Measurements from ENCODE around the gene SMC1B.
"Not testable (repeated sequence)": the region's sequence is repeated elsewhere in the genome, so short reads cannot be mapped to it uniquely, and the experiment has no call there.

SMC1B gene

DNA sequence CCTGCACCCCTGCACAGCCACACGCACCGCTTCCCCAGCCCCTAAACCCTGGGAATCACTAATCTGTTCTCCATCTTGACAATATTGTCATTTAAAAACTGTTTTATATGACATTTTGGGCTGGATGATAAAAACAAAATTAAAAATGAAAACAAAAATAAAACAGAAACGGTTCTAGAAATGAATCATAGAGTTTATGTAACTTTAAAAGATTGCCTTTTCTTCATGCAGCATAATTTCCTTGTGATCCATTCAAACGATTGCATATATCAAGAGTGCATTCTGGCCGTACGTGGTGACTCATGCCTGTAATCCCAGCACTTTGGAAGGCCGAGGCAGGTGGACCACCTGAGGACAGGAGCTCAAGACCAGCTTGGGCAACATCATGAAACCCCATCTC, 110.2 kb downstream of the SMC1B start:
- in situ Hi-C loops (cut with HindIII; ENCODE audit: low sequenced_read_pairs) = no loop called here
- DNase-seq (ENCODE audit: low read depth) = no peak
- H3K4me3 ChIP-seq (ENCODE audit: low read depth, low read length) = no peak overlapping the region
- TF ChIP-seq, protein P1, sequence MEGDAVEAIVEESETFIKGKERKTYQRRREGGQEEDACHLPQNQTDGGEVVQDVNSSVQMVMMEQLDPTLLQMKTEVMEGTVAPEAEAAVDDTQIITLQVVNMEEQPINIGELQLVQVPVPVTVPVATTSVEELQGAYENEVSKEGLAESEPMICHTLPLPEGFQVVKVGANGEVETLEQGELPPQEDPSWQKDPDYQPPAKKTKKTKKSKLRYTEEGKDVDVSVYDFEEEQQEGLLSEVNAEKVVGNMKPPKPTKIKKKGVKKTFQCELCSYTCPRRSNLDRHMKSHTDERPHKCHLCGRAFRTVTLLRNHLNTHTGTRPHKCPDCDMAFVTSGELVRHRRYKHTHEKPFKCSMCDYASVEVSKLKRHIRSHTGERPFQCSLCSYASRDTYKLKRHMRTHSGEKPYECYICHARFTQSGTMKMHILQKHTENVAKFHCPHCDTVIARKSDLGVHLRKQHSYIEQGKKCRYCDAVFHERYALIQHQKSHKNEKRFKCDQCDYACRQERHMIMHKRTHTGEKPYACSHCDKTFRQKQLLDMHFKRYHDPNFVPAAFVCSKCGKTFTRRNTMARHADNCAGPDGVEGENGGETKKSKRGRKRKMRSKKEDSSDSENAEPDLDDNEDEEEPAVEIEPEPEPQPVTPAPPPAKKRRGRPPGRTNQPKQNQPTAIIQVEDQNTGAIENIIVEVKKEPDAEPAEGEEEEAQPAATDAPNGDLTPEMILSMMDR (IDR thresholded peaks at IDR 0.05; ENCODE audit: low read depth, low read length, missing control alignments) = no peak

- TF ChIP-seq, protein P1 (IDR thresholded peaks at IDR 0.05; ENCODE audit: low read depth, low read length, missing control alignments) = no peak
- H3K4me3 ChIP-seq (ENCODE audit: low read depth, low read length) = no peak overlapping the region
- in situ Hi-C loops (cut with HindIII; ENCODE audit: low sequenced_read_pairs) = no loop called here
- no peak for DNase-seq (ENCODE audit: low read depth)
Measured at GRCh38 chr22:45302751-45303150, 110.6 kb downstream of the SMC1B start.

DNA sequence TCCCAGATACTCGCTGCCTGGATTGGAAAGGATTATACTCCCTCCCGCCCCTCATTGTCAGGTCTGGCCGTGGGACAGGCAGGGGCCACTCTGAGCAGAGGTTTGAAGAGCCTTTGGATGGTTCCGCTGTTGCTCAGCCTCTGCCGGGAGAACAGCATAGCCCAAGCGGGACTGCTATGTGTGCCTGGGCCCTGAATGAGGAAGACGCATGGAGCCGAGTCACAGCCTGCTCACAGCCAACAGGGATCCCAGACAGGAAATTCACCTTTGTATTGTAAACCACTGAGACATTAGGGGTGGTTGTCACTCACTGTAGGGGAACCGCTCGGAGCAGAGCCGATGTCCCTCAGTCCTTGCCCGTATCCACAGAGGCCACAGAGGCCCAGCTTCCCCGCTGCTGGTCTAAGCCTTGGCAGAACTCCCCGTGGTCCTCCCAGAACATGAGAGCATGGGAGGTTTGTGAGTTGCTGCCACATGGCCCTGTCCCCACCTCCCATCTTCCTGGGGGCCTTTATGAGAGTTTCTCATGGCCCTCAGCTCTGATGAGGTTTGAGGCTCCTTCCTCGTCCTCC, 114.4 kb downstream of the SMC1B start:
- DNase-seq (ENCODE audit: low read depth) = no peak
- H3K4me3 ChIP-seq (ENCODE audit: low read depth, low read length) = no peak overlapping the region
- in situ Hi-C loops (cut with HindIII; ENCODE audit: low sequenced_read_pairs) = no loop called here
- TF ChIP-seq, protein P1 (IDR thresholded peaks at IDR 0.05; ENCODE audit: low read depth, low read length, missing control alignments) = no peak

DNA sequence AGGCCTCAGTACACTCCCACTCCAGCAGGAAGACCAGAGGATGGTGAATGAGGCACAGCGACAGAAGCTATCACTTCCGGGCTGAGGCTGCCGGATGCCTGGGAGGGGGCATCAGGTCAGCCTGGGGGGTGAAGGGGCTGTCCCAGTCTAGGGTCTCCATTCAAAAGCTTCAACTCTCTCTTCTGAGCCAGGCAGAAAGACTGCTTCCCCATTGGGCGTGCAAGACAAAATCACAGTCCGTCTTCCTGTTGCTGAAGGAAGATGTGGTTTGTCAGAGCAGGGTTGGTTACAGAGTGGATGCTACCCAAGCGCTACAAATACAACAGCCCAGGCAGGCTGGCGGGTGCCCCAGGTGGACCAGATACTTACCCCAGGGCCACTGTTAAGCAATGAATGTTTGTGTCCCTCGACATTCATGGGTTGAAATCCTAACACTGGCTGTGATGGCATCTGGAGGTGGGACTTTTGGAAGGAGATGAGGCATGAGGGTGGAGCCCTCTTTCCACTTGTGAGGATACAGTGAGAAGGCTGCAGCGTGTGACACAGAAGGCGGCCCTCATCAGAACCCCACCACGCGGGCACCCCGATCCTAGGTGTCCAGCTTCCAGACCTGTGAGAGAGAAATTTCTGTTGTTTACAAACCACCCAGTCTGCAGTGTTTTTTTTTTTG, 116.6 kb downstream of the SMC1B start:
- TF ChIP-seq, protein P1 (IDR thresholded peaks at IDR 0.05; ENCODE audit: low read depth, low read length, missing control alignments) = no peak
- no peak for DNase-seq (ENCODE audit: low read depth)
- H3K4me3 ChIP-seq (ENCODE audit: low read depth, low read length) = no peak overlapping the region
- in situ Hi-C loops (cut with HindIII; ENCODE audit: low sequenced_read_pairs) = no loop called here

DNA sequence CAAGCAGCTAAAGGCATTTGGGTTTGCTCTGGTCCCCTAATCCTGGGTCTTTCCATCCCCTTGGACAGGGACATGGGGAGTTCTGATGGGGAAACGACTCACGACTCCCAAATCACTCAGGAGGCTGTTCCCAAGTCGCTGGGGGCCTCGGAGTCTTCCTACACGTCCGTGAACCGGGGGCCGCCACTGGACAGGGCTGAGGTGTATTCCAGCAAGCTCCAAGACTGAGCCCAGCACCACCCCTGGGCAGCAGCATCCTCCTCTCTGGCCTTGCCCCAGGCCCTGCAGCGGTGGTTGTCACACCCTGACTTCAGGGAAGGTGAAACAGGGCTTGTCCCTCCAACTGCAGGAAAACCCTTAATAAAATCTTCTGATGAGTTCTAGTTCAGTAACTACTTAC, 117.9 kb downstream of the SMC1B start:
- no peak overlapping the region for H3K4me3 ChIP-seq (ENCODE audit: low read depth, low read length)
- TF ChIP-seq, protein P1 (IDR thresholded peaks at IDR 0.05; ENCODE audit: low read depth, low read length, missing control alignments) = no peak
- DNase-seq (ENCODE audit: low read depth) = no peak
- in situ Hi-C loops (cut with HindIII; ENCODE audit: low sequenced_read_pairs) = no loop called here

GRCh38 chr22:45295004-45295403, 118.4 kb downstream of the SMC1B start:
- DNase-seq (ENCODE audit: low read depth); in situ Hi-C loops (cut with HindIII; ENCODE audit: low sequenced_read_pairs); H3K4me3 ChIP-seq (ENCODE audit: low read depth, low read length): not testable (repeated sequence)

Data from astrocyte of the cerebellum (primary cell).